Psoas muscle (tissue), 8 donors: Measurements from ENCODE around the gene B4GALT6. TPM values are rescaled to one million over a fixed set of nuclear protein-coding genes. Genes with fewer than 3 reads are reported as not detected.

ENCODE experiments used
- ATAC-seq, 4 donors: fragments of 200-7000 bp; cut with Tn5 transposase; one replicate each; pipeline ENCODE4 v1.9.1; 2020; ENCODE audit warnings: moderate library complexity in 3 of 4, mild to moderate bottlenecking in 2 of 4
- DNase-seq, 2 donors: peaks; one replicate each; pipeline ENCODE4 v3.0.0-alpha.2; 2020
- H3K27ac ChIP-seq: fragments of 200-600 bp; one replicate; pipeline ENCODE4 v1.8.0; 2022
- H3K27me3 ChIP-seq, 3 donors: fragments of 200-600 bp in 1 of 3; one replicate each; pipeline versions ENCODE4 v1.6.1 to v1.8.0; 2013 to 2022; ENCODE audit warnings: low read length in 2 of 3, mild to moderate bottlenecking in 2 of 3, moderate library complexity in 1 of 3; ENCODE audit not compliant: insufficient read depth in 3 of 3
- H3K36me3 ChIP-seq, 2 donors: fragments of 200-600 bp in 1 of 2; one replicate each; pipeline versions ENCODE4 v1.6.1 to v1.8.0; 2013 to 2022; ENCODE audit warnings: low read depth in 1 of 2, mild to moderate bottlenecking in 1 of 2, moderate library complexity in 1 of 2; ENCODE audit not compliant: insufficient read depth in 1 of 2
- H3K4me1 ChIP-seq: fragments of 200-600 bp; one replicate; pipeline ENCODE4 v1.8.0; 2022
- H3K4me3 ChIP-seq: fragments of 200-600 bp; one replicate; pipeline ENCODE4 v1.8.0; 2022; ENCODE audit warnings: mild to moderate bottlenecking
- H3K9me3 ChIP-seq: fragments of 200-600 bp; one replicate; pipeline ENCODE4 v1.8.0; 2022
- CTCF ChIP-seq: fragments of 200-600 bp; IDR thresholded peaks from one replicate; pipeline ENCODE4 v1.8.0; 2022; ENCODE audit warnings: antibody characterized with exemption
- whole genome bisulfite sequencing, 3 donors: extraction: QIAGEN DNeasy Blood & Tissue Kit; methylation state at CpG; one replicate each; pipeline versions ENCODE4 v1.1.6 to v1.1.7; 2013; 5-methylcytosine and 5-hydroxymethylcytosine counted together
- intact Hi-C, 2 donors: fragments of 100-400 bp; cut with DNase I; formaldehyde crosslinking; loops; one replicate each; pipeline versions ENCODE4 v1.11.0 to v1.14.2; 2022
- polyA plus RNA-seq, 3 donors: library from polyadenylated mRNA; stranded (reverse); fragments of 200-250 nt; gene quantifications; one replicate each; pipeline ENCODE4 v1.2.3, GENCODE V29; 2013
- total RNA-seq, 4 donors: library from RNA; stranded (reverse); fragmentation: NEBNext Ultra II Directional in 2 of 4; extraction: Animal tissue kit (Norgen Biotek cat#: 25700) in 2 of 4; gene quantifications; one replicate each; pipeline versions ENCODE4 v1.2.1 to v1.2.4, GENCODE V29; 2021 to 2023
- donor health status: healthy with polysubstance abuse.
- donor health status: DM: no; HTN: no; CAD: no; lungs with moderate emphysema.
- donor health status: Bipolar disorder and iron deficiency.
- donor health status: healthy.
- donor health status: DM: yes; HTN: yes; CAD: no.
- donor health status: DM: no; HTN: no; CAD: no.
- donor health status: DM: no; HTN: no; CAD: no.
- donor health status: DM: yes; HTN: yes; CAD: no.

Gene B4GALT6
- total and polyA plus RNA-seq, 7 donors, result 0.98 to 13.3 (median 6.7) TPM

- no peak overlapping the region for H3K4me3 ChIP-seq
- intact Hi-C loops, result no loop called here
- no peaks in the 10 kb centered on the region for H3K27me3 ChIP-seq
- ATAC-seq (peak in 3 of 4 donors; percentile 58 to 68 (median 62)), DNase-seq (no peak)
- no peaks in the 10 kb centered on the region for H3K36me3 ChIP-seq
- no peaks in the 10 kb centered on the region for H3K9me3 ChIP-seq
- WGBS, 3 donors, result 45 to 58% (median 48%) methylated on average over 2 of the region's 2 CpGs
- no peak overlapping the region for H3K27ac ChIP-seq
- peaks cover 5% of the 10 kb centered on the region for H3K4me1 ChIP-seq
- TF ChIP-seq CTCF, result no peak
These were observed 35.4 kb downstream of the B4GALT6 start for GRCh38 chr18:31648966-31649429.

GRCh38 chr18:31648458-31648857, 35.9 kb downstream of the B4GALT6 start:
- intact Hi-C loops, result no loop called here
- Histone ChIP-seq H3K27me3 (no peaks in the 10 kb centered on the region), H3K27ac (no peak overlapping the region), H3K4me1 (peaks cover 5% of the 10 kb centered on the region), H3K36me3 (no peaks in the 10 kb centered on the region), H3K4me3 (no peak overlapping the region), H3K9me3 (no peaks in the 10 kb centered on the region)
- WGBS, 3 donors, result 81 to 90% (median 85%) methylated on average over 2 of the region's 2 CpGs
- no peak for TF ChIP-seq CTCF
- DNase-seq (no peak), ATAC-seq (no peak)

- Histone ChIP-seq H3K9me3 (no peaks in the 10 kb centered on the region), H3K27me3 (no peaks in the 10 kb centered on the region), H3K4me3 (no peak overlapping the region), H3K4me1 (peaks cover 9% of the 10 kb centered on the region), H3K36me3 (no peaks in the 10 kb centered on the region), H3K27ac (no peak overlapping the region)
- ATAC-seq, result no peak
- WGBS, 3 donors, result 67 to 73% (median 69%) methylated on average over 4 of the region's 4 CpGs
- no peak for TF ChIP-seq CTCF
- no peak for DNase-seq
- intact Hi-C loops, result no loop called here
These were observed 37.1 kb downstream of the B4GALT6 start for GRCh38 chr18:31647127-31647753.

GRCh38 chr18:31646332-31647126, 37.9 kb downstream of the B4GALT6 start:
- no peak for TF ChIP-seq CTCF
- H3K4me1 ChIP-seq, result peaks cover 9% of the 10 kb centered on the region

More at GRCh38 chr18:31646332-31647126, 37.9 kb downstream of the B4GALT6 start:
- H3K9me3 ChIP-seq, result no peaks in the 10 kb centered on the region
- no peak for DNase-seq
- intact Hi-C loops, result no loop called here
- no peak overlapping the region for H3K27ac ChIP-seq
- H3K36me3 ChIP-seq, result no peaks in the 10 kb centered on the region
- H3K27me3 ChIP-seq, result no peaks in the 10 kb centered on the region
- no peak overlapping the region for H3K4me3 ChIP-seq
- WGBS, 3 donors, result 77 to 83% (median 82%) methylated on average over 7 of the region's 7 CpGs
- no peak for ATAC-seq
